ENCODE results near the gene GNG8. TPM values are rescaled to one million over a fixed set of nuclear protein-coding genes. Genes with fewer than 3 reads are reported as not detected.

The GNG8 gene
- polyA plus RNA-seq, 1 donor from 2014 or later, result not detected

DNA sequence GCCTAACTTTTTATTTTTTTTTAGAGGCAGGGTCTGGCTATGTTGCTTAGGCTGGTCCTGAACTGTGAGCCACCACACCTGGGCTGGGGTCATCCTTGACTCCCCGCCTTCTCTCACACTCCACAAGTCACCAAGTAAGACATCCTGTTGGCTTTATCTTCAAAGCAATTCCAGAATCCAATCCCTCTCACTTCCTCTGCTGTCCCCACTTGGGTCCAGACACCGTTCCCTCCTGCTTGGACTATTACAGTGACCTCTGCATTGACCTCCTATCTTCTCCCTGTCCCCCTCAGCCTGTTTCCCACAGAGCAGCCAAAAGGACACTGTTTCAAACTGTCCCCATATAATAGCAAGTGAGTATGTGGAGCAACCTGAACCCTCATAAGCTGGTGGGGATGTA is 4.7 kb upstream of the GNG8 start:
- Histone ChIP-seq H3K9me2 (ENCODE audit: insufficient read depth, low read length) (no peaks in the 10 kb centered on the region), H3F3A (ENCODE audit: insufficient read depth, low read length, poor library complexity, severe bottlenecking) (no peaks in the 10 kb centered on the region), H3K27ac (ENCODE audit: low read length) (no peak overlapping the region), H3K36me3 (ENCODE audit: insufficient read depth, low read length) (no peaks in the 10 kb centered on the region), H4K20me1 (ENCODE audit: insufficient read depth) (no peaks in the 10 kb centered on the region), H3K27me3 (ENCODE audit: insufficient read depth, low read depth, low read length) (peaks cover 6% of the 10 kb centered on the region), H3K9me3 (ENCODE audit: low read length) (no peaks in the 10 kb centered on the region), H3K4me3 (ENCODE audit: low read length) (no peak overlapping the region), H3K9ac (ENCODE audit: low read length) (no peak overlapping the region), H3K4me2 (ENCODE audit: low read length) (no peak overlapping the region), H3K79me2 (replicated peaks; ENCODE audit: insufficient read depth, low read length) (no peaks in the 10 kb centered on the region), H2AFZ (ENCODE audit: low read depth, low read length) (no peak overlapping the region)
- no peak for TF ChIP-seq POLR2AphosphoS5 (IDR thresholded peaks at IDR 0.05)
- TF ChIP-seq EP300 (conservative IDR thresholded peaks at IDR 0.05; ENCODE audit: poor library complexity, severe bottlenecking), result no peak
- TF ChIP-seq MXI1 (conservative IDR thresholded peaks at IDR 0.05; ENCODE audit: poor library complexity, severe bottlenecking), result no peak
- TF ChIP-seq EZH2 (IDR thresholded peaks at IDR 0.05; ENCODE audit: borderline replicate concordance, insufficient read depth, low read length, poor library complexity, severe bottlenecking), result no peak
- no peak for TF ChIP-seq RAD21 (conservative IDR thresholded peaks at IDR 0.05)
- TF ChIP-seq, protein P1, sequence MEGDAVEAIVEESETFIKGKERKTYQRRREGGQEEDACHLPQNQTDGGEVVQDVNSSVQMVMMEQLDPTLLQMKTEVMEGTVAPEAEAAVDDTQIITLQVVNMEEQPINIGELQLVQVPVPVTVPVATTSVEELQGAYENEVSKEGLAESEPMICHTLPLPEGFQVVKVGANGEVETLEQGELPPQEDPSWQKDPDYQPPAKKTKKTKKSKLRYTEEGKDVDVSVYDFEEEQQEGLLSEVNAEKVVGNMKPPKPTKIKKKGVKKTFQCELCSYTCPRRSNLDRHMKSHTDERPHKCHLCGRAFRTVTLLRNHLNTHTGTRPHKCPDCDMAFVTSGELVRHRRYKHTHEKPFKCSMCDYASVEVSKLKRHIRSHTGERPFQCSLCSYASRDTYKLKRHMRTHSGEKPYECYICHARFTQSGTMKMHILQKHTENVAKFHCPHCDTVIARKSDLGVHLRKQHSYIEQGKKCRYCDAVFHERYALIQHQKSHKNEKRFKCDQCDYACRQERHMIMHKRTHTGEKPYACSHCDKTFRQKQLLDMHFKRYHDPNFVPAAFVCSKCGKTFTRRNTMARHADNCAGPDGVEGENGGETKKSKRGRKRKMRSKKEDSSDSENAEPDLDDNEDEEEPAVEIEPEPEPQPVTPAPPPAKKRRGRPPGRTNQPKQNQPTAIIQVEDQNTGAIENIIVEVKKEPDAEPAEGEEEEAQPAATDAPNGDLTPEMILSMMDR (IDR thresholded peaks at IDR 0.05; ENCODE audit: poor library complexity, severe bottlenecking), result no peak

DNA sequence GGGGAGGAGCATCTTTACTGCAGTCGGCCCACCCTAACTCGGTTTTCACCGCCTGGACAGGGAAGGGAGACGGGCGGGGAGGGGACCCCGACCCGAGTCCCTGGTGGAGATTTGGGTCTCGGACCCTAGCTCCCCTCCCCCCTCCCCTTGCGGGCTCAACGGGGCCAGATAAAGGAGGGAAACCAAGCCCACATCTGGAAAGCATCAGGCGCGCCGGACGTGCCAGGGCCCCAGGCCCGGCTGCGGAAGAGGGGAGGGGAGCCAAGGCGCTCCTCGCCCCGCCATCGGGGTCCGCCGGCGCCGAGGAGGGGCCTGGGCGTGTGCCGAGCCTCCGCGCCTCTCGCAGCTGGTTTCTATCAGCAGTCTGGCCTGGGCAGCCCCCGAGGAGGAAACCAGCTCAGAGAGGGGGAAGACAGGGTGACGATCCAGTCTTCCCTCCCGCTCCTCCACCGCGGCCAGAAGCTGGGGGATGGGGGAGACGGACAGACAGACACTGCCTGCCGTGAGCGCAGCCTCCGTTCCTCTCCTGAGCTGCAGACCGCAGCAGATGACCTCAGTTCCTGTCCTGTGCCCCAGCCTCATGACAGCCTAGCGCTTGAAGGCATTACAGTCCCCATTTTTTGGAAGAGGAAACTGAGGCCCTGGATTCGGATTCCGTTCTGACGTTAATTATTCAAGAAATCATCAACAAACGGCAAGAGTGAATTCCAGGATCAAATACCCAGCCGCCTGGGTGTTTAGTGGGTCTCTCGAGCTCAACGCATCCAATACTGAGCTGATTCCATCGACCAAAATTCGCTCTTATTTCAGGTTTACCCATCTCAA is 3.6 kb upstream of the GNG8 start:
- Histone ChIP-seq H3K9me2 (ENCODE audit: insufficient read depth, low read length) (no peaks in the 10 kb centered on the region), H3K27ac (ENCODE audit: low read length) (peak overlapping the region; percentile 98), H4K20me1 (ENCODE audit: insufficient read depth) (no peaks in the 10 kb centered on the region), H3K9ac (ENCODE audit: low read length) (peak overlapping the region; percentile 97), H3F3A (ENCODE audit: insufficient read depth, low read length, poor library complexity, severe bottlenecking) (no peaks in the 10 kb centered on the region), H3K4me3 (ENCODE audit: low read length) (peak overlapping the region; percentile 70), H3K4me2 (ENCODE audit: low read length) (peak overlapping the region; percentile 48), H3K79me2 (replicated peaks; ENCODE audit: insufficient read depth, low read length) (no peaks in the 10 kb centered on the region), H3K27me3 (ENCODE audit: insufficient read depth, low read depth, low read length) (peaks cover 9% of the 10 kb centered on the region), H2AFZ (ENCODE audit: low read depth, low read length) (peak overlapping the region; percentile 90), H3K36me3 (ENCODE audit: insufficient read depth, low read length) (no peaks in the 10 kb centered on the region), H3K9me3 (ENCODE audit: low read length) (no peaks in the 10 kb centered on the region)
- TF ChIP-seq EZH2 (IDR thresholded peaks at IDR 0.05; ENCODE audit: borderline replicate concordance, insufficient read depth, low read length, poor library complexity, severe bottlenecking) (no peak), MXI1 (conservative IDR thresholded peaks at IDR 0.05; ENCODE audit: poor library complexity, severe bottlenecking) (no peak), EP300 (conservative IDR thresholded peaks at IDR 0.05; ENCODE audit: poor library complexity, severe bottlenecking) (peak; percentile 22), POLR2AphosphoS5 (IDR thresholded peaks at IDR 0.05) (peak; percentile 24)
- TF ChIP-seq, protein P1 (IDR thresholded peaks at IDR 0.05; ENCODE audit: poor library complexity, severe bottlenecking), result no peak

DNA sequence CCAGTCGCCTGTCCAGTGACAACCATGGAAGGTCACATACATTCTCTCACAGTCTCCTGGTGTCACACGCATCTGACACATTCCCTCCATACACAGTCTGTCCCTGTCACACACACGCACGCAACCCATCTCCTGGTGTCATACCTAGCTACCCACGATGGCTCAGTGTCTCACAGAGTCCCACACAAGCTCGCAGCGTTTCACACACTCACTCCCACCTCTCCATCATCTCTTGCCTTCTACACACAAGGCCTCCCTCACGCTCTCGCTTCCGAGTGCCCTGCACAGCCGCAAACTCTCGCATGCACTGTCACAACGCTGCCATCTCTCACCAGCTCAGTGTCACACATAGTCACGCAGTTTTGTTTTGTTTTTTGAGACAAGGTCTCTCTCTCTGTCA is 1.2 kb upstream of the GNG8 start:
- H2AFZ ChIP-seq (ENCODE audit: low read depth, low read length), result no peak overlapping the region
- H4K20me1 ChIP-seq (ENCODE audit: insufficient read depth), result no peaks in the 10 kb centered on the region
- H3K79me2 ChIP-seq (replicated peaks; ENCODE audit: insufficient read depth, low read length), result no peaks in the 10 kb centered on the region
- no peaks in the 10 kb centered on the region for H3K9me2 ChIP-seq (ENCODE audit: insufficient read depth, low read length)
- H3K4me2 ChIP-seq (ENCODE audit: low read length), result no peak overlapping the region
- H3K4me3 ChIP-seq (ENCODE audit: low read length), result peak overlapping the region; percentile 70
- TF ChIP-seq, protein P2, sequence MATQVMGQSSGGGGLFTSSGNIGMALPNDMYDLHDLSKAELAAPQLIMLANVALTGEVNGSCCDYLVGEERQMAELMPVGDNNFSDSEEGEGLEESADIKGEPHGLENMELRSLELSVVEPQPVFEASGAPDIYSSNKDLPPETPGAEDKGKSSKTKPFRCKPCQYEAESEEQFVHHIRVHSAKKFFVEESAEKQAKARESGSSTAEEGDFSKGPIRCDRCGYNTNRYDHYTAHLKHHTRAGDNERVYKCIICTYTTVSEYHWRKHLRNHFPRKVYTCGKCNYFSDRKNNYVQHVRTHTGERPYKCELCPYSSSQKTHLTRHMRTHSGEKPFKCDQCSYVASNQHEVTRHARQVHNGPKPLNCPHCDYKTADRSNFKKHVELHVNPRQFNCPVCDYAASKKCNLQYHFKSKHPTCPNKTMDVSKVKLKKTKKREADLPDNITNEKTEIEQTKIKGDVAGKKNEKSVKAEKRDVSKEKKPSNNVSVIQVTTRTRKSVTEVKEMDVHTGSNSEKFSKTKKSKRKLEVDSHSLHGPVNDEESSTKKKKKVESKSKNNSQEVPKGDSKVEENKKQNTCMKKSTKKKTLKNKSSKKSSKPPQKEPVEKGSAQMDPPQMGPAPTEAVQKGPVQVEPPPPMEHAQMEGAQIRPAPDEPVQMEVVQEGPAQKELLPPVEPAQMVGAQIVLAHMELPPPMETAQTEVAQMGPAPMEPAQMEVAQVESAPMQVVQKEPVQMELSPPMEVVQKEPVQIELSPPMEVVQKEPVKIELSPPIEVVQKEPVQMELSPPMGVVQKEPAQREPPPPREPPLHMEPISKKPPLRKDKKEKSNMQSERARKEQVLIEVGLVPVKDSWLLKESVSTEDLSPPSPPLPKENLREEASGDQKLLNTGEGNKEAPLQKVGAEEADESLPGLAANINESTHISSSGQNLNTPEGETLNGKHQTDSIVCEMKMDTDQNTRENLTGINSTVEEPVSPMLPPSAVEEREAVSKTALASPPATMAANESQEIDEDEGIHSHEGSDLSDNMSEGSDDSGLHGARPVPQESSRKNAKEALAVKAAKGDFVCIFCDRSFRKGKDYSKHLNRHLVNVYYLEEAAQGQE (IDR thresholded peaks at IDR 0.05; ENCODE audit: borderline replicate concordance), result no peak
- TF ChIP-seq EZH2 (IDR thresholded peaks at IDR 0.05; ENCODE audit: borderline replicate concordance, insufficient read depth, low read length, poor library complexity, severe bottlenecking), result no peak
- TF ChIP-seq EP300 (conservative IDR thresholded peaks at IDR 0.05; ENCODE audit: poor library complexity, severe bottlenecking), result peak; percentile 48
- TF ChIP-seq POLR2AphosphoS5 (IDR thresholded peaks at IDR 0.05), result peak; percentile 79
- no peaks in the 10 kb centered on the region for H3K9me3 ChIP-seq (ENCODE audit: low read length)
- no peaks in the 10 kb centered on the region for H3K36me3 ChIP-seq (ENCODE audit: insufficient read depth, low read length)
- peaks cover 11% of the 10 kb centered on the region for H3K27me3 ChIP-seq (ENCODE audit: insufficient read depth, low read depth, low read length)
- no peaks in the 10 kb centered on the region for H3F3A ChIP-seq (ENCODE audit: insufficient read depth, low read length, poor library complexity, severe bottlenecking)
- H3K9ac ChIP-seq (ENCODE audit: low read length), result peak overlapping the region; percentile 97
- H3K27ac ChIP-seq (ENCODE audit: low read length), result peak overlapping the region; percentile 98
